ENCODE results near the gene DPF3.
A peak's percentile ranks its signal among the peaks of the same experiment; 100 is the strongest.

DPF3 gene

GRCh38 chr14:72704502-72704901 is 189.4 kb downstream of the DPF3 start:
- peak; percentile 32 for DNase-seq

- no peak for DNase-seq
Measured at GRCh38 chr14:72701605-72702004, 192.3 kb downstream of the DPF3 start.

GRCh38 chr14:72701237-72701565 is 192.7 kb downstream of the DPF3 start:
- no peak for DNase-seq

GRCh38 chr14:72700338-72701236 is 193.3 kb downstream of the DPF3 start:
- peak; percentile 17 for DNase-seq

GRCh38 chr14:72699852-72700257 is 194.0 kb downstream of the DPF3 start:
- DNase-seq: peak; percentile 80

- no peak for DNase-seq
Measured at GRCh38 chr14:72699443-72699842, 194.5 kb downstream of the DPF3 start.

- DNase-seq: no peak
Measured at GRCh38 chr14:72692696-72693095, 201.2 kb downstream of the DPF3 start.

GRCh38 chr14:72690324-72690723 is 203.6 kb downstream of the DPF3 start:
- no peak for DNase-seq

GRCh38 chr14:72688990-72689671 is 204.8 kb downstream of the DPF3 start:
- no peak for DNase-seq

- no peak for DNase-seq
Measured at GRCh38 chr14:72686832-72687231, 207.1 kb downstream of the DPF3 start.

GRCh38 chr14:72686101-72686500 is 207.8 kb downstream of the DPF3 start:
- peak; percentile 17 for DNase-seq

GRCh38 chr14:72685456-72685855 is 208.4 kb downstream of the DPF3 start:
- no peak for DNase-seq

- no peak for DNase-seq
Measured at GRCh38 chr14:72683787-72684186, 210.1 kb downstream of the DPF3 start.

- no peak for DNase-seq
Measured at GRCh38 chr14:72682188-72682587, 211.7 kb downstream of the DPF3 start.

- no peak for DNase-seq
Measured at GRCh38 chr14:72680853-72681640, 212.9 kb downstream of the DPF3 start.

GRCh38 chr14:72679536-72680151 is 214.3 kb downstream of the DPF3 start:
- DNase-seq: no peak

GRCh38 chr14:72679141-72679535 is 214.8 kb downstream of the DPF3 start:
- no peak for DNase-seq

GRCh38 chr14:72678356-72678755 is 215.5 kb downstream of the DPF3 start:
- no peak for DNase-seq

GRCh38 chr14:72677664-72678063 is 216.2 kb downstream of the DPF3 start:
- DNase-seq: no peak

GRCh38 chr14:72675126-72675525 is 218.8 kb downstream of the DPF3 start:
- DNase-seq: no peak

- DNase-seq: no peak
Measured at GRCh38 chr14:72673179-72673578, 220.7 kb downstream of the DPF3 start.

GRCh38 chr14:72666610-72667009 is 227.3 kb downstream of the DPF3 start:
- DNase-seq: no peak

GRCh38 chr14:72665259-72665658 is 228.6 kb downstream of the DPF3 start:
- no peak for DNase-seq

All from OCI-M1 (cell line).